OCI-LY7 (cell line): ENCODE results near the gene SLC5A1.

Experiments used
- EZH2phosphoT487 ChIP-seq: fragments of 200-600 bp; sonication (generic); IDR thresholded peaks from 2 replicates; pipeline ENCODE4 v1.6.1; 2018; ENCODE audit warnings: low read depth, borderline replicate concordance, mild to moderate bottlenecking, mixed run types, antibody characterized with exemption, low read length, moderate library complexity, mixed read lengths
- TF ChIP-seq, protein P1 (sequence below): fragments of 200-600 bp; sonication (generic); conservative IDR thresholded peaks from 2 replicates; pipeline ENCODE4 v1.5.1; 2014; ENCODE audit warnings: mild to moderate bottlenecking, antibody characterized with exemption, low read length, moderate library complexity, mixed read lengths

- TF ChIP-seq, protein P1, sequence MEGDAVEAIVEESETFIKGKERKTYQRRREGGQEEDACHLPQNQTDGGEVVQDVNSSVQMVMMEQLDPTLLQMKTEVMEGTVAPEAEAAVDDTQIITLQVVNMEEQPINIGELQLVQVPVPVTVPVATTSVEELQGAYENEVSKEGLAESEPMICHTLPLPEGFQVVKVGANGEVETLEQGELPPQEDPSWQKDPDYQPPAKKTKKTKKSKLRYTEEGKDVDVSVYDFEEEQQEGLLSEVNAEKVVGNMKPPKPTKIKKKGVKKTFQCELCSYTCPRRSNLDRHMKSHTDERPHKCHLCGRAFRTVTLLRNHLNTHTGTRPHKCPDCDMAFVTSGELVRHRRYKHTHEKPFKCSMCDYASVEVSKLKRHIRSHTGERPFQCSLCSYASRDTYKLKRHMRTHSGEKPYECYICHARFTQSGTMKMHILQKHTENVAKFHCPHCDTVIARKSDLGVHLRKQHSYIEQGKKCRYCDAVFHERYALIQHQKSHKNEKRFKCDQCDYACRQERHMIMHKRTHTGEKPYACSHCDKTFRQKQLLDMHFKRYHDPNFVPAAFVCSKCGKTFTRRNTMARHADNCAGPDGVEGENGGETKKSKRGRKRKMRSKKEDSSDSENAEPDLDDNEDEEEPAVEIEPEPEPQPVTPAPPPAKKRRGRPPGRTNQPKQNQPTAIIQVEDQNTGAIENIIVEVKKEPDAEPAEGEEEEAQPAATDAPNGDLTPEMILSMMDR, result peak; percentile 78
- no peak for TF ChIP-seq EZH2phosphoT487
Observed at GRCh38 chr22:32080904-32081303, 37.8 kb downstream of the SLC5A1 start.
